ENCODE results near the gene GJD4.

GJD4 gene

DNA sequence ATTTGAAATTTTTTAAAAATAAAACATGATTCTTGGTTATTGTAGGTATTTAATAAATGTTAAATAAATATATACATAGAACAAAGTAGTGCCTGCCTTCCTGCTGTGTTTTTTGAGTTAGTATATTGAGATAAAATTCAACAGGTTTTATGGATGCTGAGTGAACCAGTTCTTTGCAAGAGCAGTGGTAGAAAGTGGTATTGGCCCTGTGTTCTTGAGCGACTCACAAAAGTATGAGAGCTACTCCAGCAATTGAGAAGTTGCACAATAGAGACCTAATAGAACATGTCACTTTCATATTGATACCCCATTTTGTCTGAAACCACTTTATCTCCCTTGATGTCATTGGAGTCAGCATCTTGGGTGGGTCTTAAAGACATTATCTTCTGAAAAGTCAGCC is 32.6 kb upstream of the GJD4 start:
- Mint-ChIP-seq H3K4me1 (ENCODE audit: low read depth) (no peaks in the 10 kb centered on the region), H3K27me3 (no peaks in the 10 kb centered on the region), H3K4me3 (no peak overlapping the region)

DNA sequence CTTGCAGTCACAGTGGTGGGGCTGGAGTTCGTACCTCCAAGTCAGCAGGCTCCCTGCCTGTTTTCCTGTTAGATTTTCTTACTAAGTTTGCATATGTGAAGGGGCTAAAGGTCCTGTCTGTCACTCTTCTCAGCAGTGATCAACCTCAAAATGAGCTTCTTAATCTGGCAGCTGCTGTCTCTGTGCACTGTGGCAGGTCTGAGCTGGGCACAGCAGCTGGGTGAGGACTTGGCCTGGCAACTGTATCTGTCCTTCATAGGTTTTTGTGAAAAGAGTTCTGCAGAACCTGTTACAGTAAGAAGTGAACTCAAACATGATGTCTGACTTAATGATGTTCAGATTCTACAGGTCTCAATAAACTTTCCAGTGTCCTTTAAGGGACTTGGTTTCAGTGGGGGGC is 31.3 kb upstream of the GJD4 start:
- H3K27ac Mint-ChIP-seq = no peak overlapping the region
- no peaks in the 10 kb centered on the region for H3K4me1 Mint-ChIP-seq (ENCODE audit: low read depth)
- H3K9me3 Mint-ChIP-seq = peaks cover 5% of the 10 kb centered on the region
- peaks cover 58% of the 10 kb centered on the region for H3K36me3 Mint-ChIP-seq (ENCODE audit: low read depth)
- no peak overlapping the region for H3K4me3 Mint-ChIP-seq
- no peaks in the 10 kb centered on the region for H3K27me3 Mint-ChIP-seq

More for the DNA sequence above, 32.6 kb upstream of the GJD4 start:
- H3K9me3 Mint-ChIP-seq = peaks cover under 1% of the 10 kb centered on the region
- H3K36me3 Mint-ChIP-seq (ENCODE audit: low read depth) = peaks cover 55% of the 10 kb centered on the region
- H3K27ac Mint-ChIP-seq = no peak overlapping the region

DNA sequence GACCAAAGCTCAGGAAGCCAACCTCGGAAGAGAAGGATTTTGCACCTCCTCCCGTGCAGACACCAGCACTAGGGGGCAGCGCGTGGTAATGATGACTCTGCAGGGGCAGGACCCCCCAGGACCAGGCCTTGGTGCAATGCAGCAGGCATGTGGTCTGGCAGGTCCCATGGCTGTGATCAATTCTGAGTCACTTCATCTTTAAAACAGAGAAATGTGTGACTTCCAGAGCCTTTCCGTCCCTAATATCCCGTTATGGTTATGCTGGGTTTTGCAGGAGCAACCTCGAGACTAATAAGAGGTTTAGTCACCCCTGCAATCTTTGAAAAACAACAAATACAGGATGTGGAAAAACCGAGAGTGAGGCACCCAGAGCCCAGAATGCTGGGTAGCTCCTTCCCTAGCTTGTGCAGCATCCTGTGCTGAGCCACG is 30.2 kb upstream of the GJD4 start:
- no peaks in the 10 kb centered on the region for H3K4me1 Mint-ChIP-seq (ENCODE audit: low read depth)
- peaks cover 5% of the 10 kb centered on the region for H3K9me3 Mint-ChIP-seq
- peaks cover 48% of the 10 kb centered on the region for H3K36me3 Mint-ChIP-seq (ENCODE audit: low read depth)
- no peak overlapping the region for H3K4me3 Mint-ChIP-seq
- no peak overlapping the region for H3K27ac Mint-ChIP-seq
- no peaks in the 10 kb centered on the region for H3K27me3 Mint-ChIP-seq

DNA sequence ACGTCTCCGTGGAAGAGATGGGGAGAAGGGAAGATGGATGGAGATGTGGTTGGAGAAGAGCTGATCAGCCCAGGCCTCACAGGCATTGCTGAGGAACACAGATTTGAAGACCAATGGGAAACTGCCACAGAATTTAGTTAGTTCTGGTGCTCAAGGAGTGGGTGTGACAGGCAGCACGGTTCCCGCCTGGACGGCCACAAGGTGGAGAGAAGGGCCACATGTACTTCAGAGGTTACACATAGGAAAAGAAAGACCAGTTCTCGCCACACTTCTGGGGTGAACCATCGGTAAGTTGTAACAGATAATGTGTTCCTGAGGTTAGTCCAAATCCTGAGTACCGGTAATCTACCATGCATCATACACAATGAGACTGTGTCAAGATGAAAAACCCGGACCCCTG is 29.5 kb upstream of the GJD4 start:
- no peak overlapping the region for H3K4me3 Mint-ChIP-seq
- H3K4me1 Mint-ChIP-seq (ENCODE audit: low read depth) = no peaks in the 10 kb centered on the region
- peaks cover 5% of the 10 kb centered on the region for H3K9me3 Mint-ChIP-seq
- H3K36me3 Mint-ChIP-seq (ENCODE audit: low read depth) = peaks cover 46% of the 10 kb centered on the region
- H3K27me3 Mint-ChIP-seq = no peaks in the 10 kb centered on the region
- H3K27ac Mint-ChIP-seq = no peak overlapping the region

DNA sequence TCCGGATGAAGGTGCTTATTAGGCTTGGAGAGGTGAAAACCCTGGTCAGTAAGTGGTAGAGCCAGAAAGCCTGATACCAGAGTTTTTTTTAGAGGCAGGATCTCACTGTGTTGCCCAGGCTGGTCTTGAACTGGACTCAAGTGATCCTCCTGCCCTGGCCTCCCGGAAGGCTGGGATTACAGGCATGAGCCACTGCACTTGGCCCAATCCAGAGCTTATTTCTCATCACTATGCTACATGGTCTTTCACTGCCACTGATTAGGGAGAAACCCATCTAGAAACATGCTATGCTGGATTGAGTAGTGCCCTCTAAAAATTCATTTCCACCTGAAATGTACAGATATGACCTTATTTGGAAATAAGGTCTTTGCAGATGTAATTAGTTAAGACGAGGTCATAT is 28.4 kb upstream of the GJD4 start:
- Mint-ChIP-seq H3K36me3 (ENCODE audit: low read depth) (peaks cover 37% of the 10 kb centered on the region), H3K4me1 (ENCODE audit: low read depth) (no peaks in the 10 kb centered on the region), H3K9me3 (peaks cover 5% of the 10 kb centered on the region), H3K27me3 (no peaks in the 10 kb centered on the region), H3K4me3 (no peak overlapping the region), H3K27ac (no peak overlapping the region)

DNA sequence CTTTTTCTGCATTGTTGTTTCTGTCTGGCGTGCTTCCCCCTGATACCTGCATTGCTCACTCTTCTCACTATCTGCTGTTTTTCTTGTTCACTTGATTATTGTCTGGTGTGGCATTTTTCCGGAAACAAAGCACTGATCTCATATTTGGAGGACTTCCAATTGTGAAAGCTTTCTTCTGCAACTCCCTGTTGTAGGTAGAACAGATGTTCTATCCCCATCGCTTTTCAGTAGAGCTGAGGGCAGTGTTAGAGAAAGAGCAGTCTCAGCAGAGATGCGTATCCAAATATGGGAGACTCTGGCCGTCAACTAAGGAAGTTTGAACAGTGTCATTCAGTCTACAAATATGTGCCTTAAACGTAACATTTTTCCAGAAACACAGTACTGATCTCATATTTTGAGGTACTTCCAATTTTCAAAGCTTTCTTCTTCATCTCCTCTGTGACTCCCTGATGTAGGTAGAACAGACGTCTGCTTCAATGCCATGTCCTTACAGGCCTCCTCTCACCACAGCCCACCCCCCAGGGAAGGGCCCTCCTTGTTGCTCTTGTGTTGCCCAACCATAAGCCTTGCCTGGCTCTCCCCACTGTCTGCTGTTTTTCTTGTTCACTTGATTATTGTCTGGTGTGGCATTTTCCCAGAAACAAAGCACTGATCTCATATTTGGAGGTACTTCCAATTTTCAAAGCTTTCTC is 27.1 kb upstream of the GJD4 start:
- Mint-ChIP-seq H3K36me3 (ENCODE audit: low read depth) (peaks cover 26% of the 10 kb centered on the region), H3K9me3 (peaks cover 5% of the 10 kb centered on the region), H3K4me3 (no peak overlapping the region), H3K27ac (no peak overlapping the region), H3K4me1 (ENCODE audit: low read depth) (no peaks in the 10 kb centered on the region), H3K27me3 (no peaks in the 10 kb centered on the region)

DNA sequence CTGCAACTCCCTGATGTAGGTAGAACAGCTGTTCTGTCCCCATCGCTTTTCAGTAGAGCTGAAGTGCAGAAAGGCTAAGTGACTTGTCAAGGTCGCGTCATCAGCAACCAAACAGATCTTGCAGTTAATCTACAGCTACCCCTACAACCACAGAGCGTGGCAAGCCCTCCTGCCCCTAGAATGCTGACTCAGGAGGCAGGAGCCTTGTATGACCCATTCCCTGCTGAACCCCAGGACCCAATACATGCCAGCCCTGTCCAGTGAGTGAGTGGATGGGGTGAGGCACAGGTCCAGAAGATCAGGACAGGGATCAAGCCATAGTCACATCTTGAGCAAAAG is 26.6 kb upstream of the GJD4 start:
- Mint-ChIP-seq H3K9me3 (peaks cover 5% of the 10 kb centered on the region), H3K4me1 (ENCODE audit: low read depth) (no peaks in the 10 kb centered on the region), H3K27me3 (no peaks in the 10 kb centered on the region), H3K36me3 (ENCODE audit: low read depth) (peaks cover 23% of the 10 kb centered on the region), H3K27ac (no peak overlapping the region), H3K4me3 (no peak overlapping the region)

DNA sequence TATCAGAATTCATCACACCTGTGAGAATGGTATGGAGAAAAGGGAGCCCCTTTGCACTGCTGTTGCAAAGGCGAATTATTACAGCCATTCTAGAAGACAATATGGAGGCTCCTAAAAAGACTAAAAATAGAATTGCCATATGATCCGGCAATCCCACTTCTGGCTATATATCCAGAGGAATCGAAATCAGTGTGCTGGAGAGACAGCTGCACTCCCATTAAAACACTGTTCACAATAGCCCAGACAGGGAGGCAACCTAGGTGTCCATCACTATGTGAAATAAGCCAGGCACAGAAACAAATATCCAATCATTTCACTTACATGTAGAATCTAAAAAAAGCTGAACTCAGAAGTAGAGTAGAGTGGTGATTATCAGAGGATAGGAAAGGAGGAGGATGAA is 26.0 kb upstream of the GJD4 start:
- no peaks in the 10 kb centered on the region for H3K27me3 Mint-ChIP-seq
- peaks cover 17% of the 10 kb centered on the region for H3K36me3 Mint-ChIP-seq (ENCODE audit: low read depth)
- H3K4me3 Mint-ChIP-seq = no peak overlapping the region
- no peaks in the 10 kb centered on the region for H3K4me1 Mint-ChIP-seq (ENCODE audit: low read depth)
- H3K9me3 Mint-ChIP-seq = peaks cover 5% of the 10 kb centered on the region
- H3K27ac Mint-ChIP-seq = no peak overlapping the region

DNA sequence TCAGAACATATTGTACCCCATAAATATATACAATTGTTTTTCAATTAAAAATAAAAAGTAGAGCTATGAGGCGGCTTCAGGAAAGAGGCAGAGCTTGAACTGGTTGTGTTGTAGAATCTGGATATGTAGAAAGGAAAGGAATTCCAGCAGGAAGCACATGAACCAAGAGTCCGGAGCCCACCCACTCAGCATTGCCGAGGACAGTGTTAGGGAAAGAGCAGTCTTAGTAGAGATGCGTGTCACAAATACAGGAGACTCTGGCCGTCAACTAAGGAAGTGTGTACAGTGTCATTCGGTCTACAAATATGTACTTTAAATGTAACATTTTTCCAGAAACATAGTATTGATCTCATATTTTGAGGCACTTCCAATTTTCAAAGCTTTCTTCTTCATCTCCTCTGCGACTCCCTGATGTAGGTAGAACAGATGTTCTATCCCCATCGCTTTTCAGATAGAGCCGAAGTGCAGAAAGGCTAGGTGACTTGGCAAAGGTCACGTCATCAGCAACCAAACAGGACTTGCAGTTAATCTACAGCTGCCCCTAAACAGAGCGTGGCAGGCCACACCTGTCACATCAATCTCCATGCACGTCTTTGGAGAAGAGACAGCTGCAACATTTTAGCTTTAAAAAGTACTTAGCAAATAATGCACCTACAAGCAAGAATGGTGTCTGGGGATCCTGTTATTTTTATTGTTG is 25.3 kb upstream of the GJD4 start:
- H3K27me3 Mint-ChIP-seq = no peaks in the 10 kb centered on the region
- H3K4me1 Mint-ChIP-seq (ENCODE audit: low read depth) = no peaks in the 10 kb centered on the region
- H3K36me3 Mint-ChIP-seq (ENCODE audit: low read depth) = peaks cover 10% of the 10 kb centered on the region
- no peak overlapping the region for H3K4me3 Mint-ChIP-seq
- peaks cover 5% of the 10 kb centered on the region for H3K9me3 Mint-ChIP-seq
- H3K27ac Mint-ChIP-seq = no peak overlapping the region

DNA sequence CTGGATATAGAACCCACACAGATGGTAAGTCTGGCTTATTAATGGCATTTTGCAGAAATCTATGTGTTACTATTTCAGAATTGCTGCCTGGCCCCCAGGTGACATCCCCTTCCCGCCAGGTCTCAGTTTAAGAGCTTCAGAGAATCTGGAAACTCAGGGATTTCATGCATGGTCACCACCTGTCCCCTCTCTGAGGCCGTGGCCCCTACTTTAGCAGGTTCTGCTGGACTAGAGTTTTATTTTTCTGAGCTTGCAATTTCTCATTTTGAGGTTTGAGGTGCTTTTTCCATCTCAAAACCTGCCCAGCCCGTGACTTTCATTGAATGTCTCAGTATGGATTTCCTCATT is 24.7 kb upstream of the GJD4 start:
- no peaks in the 10 kb centered on the region for H3K27me3 Mint-ChIP-seq
- peaks cover 7% of the 10 kb centered on the region for H3K36me3 Mint-ChIP-seq (ENCODE audit: low read depth)
- peaks cover 5% of the 10 kb centered on the region for H3K9me3 Mint-ChIP-seq
- H3K4me1 Mint-ChIP-seq (ENCODE audit: low read depth) = no peaks in the 10 kb centered on the region
- no peak overlapping the region for H3K4me3 Mint-ChIP-seq
- no peak overlapping the region for H3K27ac Mint-ChIP-seq

DNA sequence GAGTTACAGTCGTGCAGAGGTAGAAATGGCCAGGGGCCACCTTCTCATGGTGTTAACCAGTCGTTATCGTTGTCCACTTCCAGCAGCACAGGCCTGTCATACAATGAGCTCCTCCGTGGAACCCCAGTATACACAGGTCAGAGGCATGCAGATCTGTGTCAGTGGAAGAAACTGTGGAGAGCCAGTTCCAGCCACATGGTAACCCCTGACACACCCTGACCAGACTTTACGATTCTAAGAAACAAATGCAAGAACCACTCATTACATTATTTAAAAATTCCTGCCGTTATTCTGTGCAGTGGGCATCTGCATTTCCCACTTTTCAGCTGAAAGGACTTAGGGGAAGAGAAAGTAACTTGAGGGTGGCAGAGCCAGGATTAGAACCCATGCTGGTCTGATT is 23.5 kb upstream of the GJD4 start:
- H3K27me3 Mint-ChIP-seq = no peaks in the 10 kb centered on the region
- peaks cover 4% of the 10 kb centered on the region for H3K36me3 Mint-ChIP-seq (ENCODE audit: low read depth)
- H3K9me3 Mint-ChIP-seq = peaks cover 5% of the 10 kb centered on the region
- H3K4me3 Mint-ChIP-seq = no peak overlapping the region
- H3K4me1 Mint-ChIP-seq (ENCODE audit: low read depth) = no peaks in the 10 kb centered on the region
- H3K27ac Mint-ChIP-seq = no peak overlapping the region

DNA sequence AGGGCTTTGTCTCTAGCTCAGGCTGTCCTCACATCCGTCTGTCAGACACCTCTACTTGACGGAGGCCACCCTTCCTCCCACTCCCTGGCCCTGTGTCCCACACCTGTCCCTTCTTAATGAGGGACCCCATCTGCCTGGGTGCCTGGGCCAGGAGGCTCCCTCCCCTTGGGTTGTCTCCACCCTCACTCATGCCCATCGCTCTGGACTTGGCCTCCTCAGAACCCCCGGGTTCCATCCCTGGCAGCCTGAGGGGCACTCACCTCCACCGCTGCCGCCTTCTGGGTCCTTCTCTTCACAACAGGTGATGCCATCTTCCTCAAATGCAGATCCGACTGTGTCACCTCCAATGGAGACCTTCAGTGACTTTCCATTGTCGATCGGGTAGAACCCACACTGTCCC is 20.2 kb upstream of the GJD4 start:
- Mint-ChIP-seq H3K27me3 (no peaks in the 10 kb centered on the region), H3K27ac (no peak overlapping the region), H3K4me1 (ENCODE audit: low read depth) (no peaks in the 10 kb centered on the region), H3K4me3 (no peak overlapping the region), H3K36me3 (ENCODE audit: low read depth) (no peaks in the 10 kb centered on the region), H3K9me3 (no peaks in the 10 kb centered on the region)

DNA sequence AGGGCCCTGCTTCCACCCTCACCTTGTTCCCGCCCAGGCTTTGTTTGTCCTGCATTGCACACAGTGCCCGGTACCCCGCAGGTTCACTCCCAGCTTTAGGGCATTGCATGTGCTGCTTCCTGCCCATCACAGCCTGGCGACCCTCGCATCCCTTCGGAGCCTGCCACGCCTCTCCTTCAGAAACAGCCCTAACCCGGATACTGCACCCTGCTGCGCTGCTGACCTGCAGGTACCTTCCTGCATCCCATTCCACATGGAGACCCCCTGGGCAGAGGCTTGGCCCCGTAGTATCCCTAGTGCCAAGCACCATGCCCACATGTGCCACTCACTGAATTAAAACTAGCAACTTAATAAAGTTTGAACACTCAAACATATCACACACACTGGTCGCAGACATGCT is 19.8 kb upstream of the GJD4 start:
- Mint-ChIP-seq H3K9me3 (no peaks in the 10 kb centered on the region), H3K27ac (no peak overlapping the region), H3K36me3 (ENCODE audit: low read depth) (no peaks in the 10 kb centered on the region), H3K27me3 (no peaks in the 10 kb centered on the region), H3K4me3 (no peak overlapping the region), H3K4me1 (ENCODE audit: low read depth) (no peaks in the 10 kb centered on the region)

DNA sequence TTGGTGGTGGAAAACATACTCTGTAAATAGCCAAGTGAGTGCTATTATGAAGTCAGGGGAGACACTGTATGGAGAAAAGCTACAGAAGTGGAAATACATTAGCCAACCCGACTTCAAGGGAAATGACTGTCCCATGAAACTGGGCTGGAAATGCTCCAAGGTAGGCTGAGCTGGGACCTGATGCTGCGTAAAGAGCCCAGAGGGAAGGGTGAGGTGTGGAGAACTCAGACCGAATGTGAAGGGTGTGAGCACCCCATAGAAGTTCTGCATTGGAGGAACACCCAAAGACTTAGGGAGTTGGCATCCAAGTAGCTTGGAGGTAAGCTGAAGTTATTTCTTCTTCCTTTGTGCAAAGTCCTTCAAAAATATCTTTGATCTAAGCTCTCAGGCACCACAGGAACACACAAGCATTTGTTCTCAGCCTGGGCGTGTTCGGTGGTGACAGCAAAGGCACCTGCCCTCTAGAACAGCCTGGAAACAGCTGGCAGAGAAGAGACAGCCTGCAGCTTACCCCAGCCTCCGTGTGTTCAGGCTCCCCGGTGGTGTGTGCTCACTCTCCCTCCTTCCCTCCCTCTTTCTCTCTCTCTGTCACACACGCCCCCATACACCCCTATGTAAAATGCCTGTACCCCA is 19.1 kb upstream of the GJD4 start:
- no peak overlapping the region for H3K27ac Mint-ChIP-seq
- H3K27me3 Mint-ChIP-seq = peaks cover 3% of the 10 kb centered on the region
- H3K9me3 Mint-ChIP-seq = peaks cover 4% of the 10 kb centered on the region
- no peak overlapping the region for H3K4me3 Mint-ChIP-seq
- H3K4me1 Mint-ChIP-seq (ENCODE audit: low read depth) = no peaks in the 10 kb centered on the region
- no peaks in the 10 kb centered on the region for H3K36me3 Mint-ChIP-seq (ENCODE audit: low read depth)

DNA sequence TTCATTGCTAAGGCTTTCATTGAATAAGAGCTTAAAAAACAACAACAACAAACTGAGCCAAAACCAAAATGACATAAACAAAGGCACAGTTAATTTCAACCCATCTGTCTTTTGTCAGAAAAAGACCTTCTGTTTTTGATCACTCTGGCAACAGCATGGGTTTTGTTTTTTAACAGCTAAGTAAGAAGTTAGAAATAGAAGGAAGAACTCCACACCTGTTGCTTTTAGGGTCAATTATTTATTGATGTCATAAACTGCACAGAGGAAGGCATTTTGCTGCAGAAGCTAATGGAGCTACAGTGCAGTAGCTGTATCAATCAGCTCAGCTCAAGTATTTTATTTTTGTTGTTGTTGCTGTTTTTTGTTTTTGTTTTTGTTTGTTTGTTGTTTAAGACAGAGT is 16.3 kb upstream of the GJD4 start:
- no peak overlapping the region for H3K4me3 Mint-ChIP-seq
- no peaks in the 10 kb centered on the region for H3K36me3 Mint-ChIP-seq (ENCODE audit: low read depth)
- peaks cover 20% of the 10 kb centered on the region for H3K9me3 Mint-ChIP-seq
- no peak overlapping the region for H3K27ac Mint-ChIP-seq
- no peaks in the 10 kb centered on the region for H3K4me1 Mint-ChIP-seq (ENCODE audit: low read depth)
- H3K27me3 Mint-ChIP-seq = peaks cover 17% of the 10 kb centered on the region

DNA sequence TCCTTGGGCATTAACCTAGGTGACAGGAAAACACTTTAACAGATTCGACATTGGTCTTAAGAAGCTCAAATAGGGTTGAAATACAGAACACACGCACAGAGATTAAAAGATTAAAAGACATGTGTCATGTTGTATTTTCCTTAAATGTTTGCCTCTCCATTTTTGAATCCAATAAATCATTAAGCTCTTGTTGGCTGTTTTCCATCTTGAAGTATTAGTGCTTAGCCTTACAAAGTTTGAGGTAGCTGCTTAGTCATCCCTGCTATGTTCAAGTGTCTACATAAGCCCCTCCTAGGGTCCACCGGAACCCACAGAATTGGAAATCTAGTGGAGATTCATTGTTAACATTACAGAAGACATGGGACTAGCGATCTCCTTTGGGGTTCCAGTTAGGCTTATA is 12.7 kb upstream of the GJD4 start:
- H3K27ac Mint-ChIP-seq = no peak overlapping the region
- no peaks in the 10 kb centered on the region for H3K4me1 Mint-ChIP-seq (ENCODE audit: low read depth)
- H3K4me3 Mint-ChIP-seq = no peak overlapping the region
- peaks cover 21% of the 10 kb centered on the region for H3K27me3 Mint-ChIP-seq
- no peaks in the 10 kb centered on the region for H3K36me3 Mint-ChIP-seq (ENCODE audit: low read depth)
- H3K9me3 Mint-ChIP-seq = peaks cover 20% of the 10 kb centered on the region
